ENCODE results near the gene CDK19.
"Not testable (repeated sequence)": the region's sequence is repeated elsewhere in the genome, so short reads cannot be mapped to it uniquely, and the experiment has no call there.

CDK19 gene

DNA sequence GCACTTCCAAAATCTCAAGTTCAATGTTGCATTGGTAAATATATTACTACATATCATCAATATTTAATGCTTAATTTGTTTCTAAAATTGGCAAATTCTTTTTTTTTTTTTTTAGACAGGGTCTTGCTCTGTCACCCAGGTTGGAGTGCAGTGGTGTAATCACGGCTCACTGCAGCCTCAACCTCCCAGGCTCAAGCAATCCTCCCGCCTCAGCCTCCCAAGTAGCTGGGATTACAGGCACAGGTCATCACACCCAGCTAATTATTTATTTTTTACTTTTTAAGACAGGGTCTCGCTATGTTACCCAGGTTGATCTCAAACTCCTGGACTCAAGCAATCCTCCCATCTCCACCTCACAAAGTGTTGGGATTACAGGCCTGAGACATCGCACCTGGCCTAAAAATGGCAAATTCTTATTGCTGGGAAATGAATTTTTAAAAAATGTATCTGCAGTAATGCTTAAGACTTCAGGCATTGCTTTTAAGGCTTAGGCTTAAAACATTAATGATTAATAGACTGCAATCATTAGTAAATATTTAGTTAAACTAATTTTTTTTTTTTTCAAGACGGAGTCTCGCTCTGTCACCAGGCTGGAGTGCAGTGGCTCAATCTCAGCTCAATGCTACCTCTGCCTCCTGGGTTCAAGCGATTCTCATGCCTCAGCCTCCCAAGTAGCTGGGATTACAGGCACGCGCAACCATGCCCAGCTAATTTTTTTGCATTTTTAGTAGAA lies 61.2 kb downstream of the CDK19 start:
- not testable (repeated sequence) for DNase-seq

DNA sequence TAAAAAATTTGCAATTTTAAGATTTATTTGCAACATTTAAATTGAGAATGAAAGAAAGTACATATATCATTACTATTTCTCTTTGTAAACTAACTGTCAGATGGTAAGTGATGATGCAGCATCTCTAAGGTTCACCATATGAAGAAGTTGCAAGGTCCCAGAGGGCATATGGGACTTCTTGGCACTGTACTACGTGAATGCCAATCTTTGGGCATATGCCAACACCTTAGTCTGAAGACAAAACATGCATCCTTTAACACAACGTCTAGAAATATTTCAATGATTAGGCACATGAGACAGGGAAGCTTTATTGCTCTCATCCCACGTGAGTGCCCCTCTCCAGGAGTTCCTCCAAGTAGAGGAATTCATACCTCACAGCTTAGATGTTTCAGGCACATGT lies 66.8 kb downstream of the CDK19 start:
- no peak for DNase-seq

DNA sequence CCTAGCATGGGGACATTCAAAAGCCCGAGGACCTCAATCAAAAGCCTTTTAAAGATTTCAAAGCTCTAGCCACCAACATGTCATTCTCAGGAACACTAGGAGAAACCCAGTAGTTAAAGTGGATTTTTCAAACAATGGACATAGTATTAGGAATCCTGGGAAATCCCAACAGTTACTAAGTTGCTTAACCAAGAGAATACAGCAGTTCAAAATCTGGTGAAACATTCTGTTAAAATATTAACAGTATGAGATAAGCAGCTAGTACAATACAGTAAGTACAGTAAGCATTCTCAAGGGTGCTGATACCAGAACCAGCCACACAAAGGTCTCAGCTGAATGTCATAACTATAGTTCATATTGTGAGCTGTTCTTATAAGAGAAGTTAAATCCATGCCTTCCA lies 68.6 kb downstream of the CDK19 start:
- DNase-seq, result no peak

DNA sequence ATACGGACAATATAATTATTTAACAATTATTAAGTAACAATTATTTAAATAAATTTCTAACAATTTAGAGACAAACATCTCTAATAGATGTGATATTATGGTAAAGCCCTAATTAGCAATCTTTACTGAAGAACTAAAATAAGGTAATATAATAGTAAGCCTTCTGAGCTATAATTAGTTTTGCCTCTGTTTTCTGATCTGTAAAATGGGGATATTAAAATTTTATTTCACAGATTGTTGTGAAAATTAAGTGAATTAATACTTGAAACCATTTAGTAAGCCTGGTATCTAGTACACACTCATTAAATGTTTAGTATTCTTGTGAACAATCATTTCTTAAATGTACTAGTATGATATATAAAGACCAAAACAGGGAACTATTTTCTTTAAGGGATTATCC lies 70.3 kb downstream of the CDK19 start:
- DNase-seq, result no peak

DNA sequence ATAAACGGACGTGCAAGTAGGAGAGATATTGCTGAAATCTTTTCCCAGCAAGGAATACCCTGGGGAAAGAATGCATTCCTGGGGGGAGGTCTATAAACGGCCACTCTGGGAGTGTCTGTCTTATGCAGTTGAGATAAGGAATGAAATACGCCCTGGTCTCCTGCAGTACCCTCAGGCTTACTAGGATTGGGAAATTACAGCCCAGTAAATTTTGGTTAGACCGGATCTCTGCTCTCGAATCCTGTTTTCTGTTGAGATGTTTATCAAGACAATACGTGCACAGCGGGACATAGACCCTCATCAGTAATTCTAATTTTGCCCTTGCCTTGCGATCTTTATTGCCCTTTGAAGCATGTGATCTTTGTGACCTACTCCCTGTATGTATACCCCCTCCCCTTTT lies 72.7 kb downstream of the CDK19 start:
- not testable (repeated sequence) for DNase-seq

DNA sequence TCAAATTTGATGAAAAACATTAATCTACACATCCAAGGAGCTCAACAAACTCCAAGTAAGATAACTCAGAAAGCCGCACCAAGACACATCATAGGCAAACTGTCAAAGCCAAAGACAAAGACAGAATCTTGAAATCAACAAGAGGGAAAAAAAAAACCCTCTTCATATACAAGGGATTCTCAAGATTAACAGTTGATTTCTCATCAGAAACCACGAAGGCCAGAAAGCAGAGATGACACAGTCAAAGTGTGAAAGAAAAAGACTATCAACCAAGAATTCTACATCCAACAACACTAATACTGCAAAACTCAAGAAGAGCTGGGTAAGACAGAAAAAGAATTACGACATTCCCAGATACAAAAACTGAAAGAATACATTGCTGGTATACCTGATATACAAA lies 73.8 kb downstream of the CDK19 start:
- DNase-seq, result no peak

DNA sequence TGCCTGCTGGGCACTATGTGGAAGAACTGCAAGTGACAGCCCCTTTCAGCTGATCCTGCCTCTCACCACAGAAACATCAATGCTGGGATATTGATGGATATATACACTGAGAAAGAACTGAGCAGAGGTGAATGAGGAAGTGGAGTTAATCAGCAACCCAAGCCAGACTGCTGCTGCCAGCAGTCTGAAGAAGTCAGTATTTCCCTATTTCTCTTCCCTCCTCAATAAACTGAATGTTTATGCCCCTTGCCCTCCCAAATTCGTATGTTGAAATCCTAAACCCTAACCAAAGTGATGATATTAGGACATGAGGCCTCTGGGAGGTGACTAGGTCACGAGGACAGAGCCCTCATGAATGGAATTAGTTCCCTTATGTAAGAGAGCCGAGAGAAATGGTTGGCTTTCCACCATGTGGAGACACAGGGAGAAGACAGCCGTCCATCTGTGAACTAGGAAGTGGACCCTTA lies 76.3 kb downstream of the CDK19 start:
- DNase-seq, result no peak

DNA sequence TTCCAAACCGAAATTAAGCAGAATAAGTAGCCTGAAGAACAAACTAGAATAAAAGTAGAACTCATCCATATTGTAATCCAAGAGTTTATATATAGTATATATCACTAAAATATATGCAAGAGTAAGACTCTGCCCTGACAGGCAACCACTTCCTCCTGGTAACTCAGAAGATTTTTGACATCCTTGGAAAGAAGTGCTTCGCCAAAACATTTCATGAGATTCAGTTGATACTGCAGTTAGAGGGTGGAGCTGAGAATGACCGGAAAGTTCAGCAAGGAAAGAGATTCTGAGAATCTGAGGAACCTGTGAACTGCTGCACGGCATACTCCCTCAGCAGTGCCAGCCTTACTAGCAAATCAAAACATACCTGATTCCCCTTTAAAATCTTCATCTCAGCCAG lies 79.6 kb downstream of the CDK19 start:
- DNase-seq, result no peak

DNA sequence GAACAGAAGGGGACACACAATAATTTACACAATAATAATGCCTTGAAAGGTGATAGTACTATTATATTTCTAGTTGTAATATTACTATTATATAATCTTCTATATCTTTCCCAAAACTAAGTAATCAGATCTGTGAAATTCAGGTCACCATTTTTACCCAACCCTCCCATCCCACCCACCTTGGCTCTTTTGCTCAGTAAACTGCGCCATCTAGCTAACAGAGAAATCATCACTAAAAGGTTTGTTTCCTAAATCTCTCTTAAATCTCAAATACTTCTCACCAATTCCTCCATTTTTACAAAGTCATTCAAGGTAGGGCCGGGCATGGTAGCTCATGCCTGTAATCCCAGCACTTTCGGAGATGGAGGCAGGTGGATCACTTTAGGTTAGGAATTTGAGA lies 83.4 kb downstream of the CDK19 start:
- no peak for DNase-seq

DNA sequence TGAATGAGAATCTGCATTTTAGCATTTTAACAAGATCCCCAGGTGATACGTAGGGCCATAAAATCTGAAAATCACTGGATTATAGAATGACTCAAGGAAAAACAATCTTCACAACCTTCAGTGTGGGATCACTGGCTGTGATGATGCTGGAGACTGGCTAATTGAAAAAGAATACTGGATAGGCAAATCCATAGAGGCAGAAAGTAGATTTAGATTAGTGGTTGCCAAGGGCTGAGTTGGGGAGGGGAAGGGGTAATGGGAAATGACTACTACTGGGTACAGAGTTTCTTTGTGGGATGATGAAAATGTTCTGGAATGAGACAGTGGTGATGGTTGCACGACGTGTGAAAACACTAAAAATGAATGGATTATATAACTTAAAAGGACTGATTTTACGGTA lies 84.1 kb downstream of the CDK19 start:
- DNase-seq, result no peak

DNA sequence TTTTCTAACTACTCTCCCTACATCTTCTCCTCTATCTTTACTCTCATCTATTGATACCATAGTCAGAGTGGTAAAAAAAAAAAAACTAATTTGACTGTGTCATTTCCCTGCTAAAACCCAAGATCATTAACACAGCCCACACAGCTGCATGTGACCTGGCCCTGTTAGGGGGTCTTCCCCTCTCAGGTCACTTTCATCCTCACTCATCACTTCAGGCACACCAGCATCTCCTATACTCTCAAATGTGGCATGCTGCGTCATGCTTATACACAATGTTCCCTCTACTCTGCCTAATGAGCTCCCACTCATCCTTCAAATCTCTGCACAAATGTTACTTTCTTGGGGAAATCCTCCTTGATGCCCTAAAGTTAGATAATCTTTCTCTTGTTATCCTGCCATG lies 86.8 kb downstream of the CDK19 start:
- DNase-seq, result no peak

DNA sequence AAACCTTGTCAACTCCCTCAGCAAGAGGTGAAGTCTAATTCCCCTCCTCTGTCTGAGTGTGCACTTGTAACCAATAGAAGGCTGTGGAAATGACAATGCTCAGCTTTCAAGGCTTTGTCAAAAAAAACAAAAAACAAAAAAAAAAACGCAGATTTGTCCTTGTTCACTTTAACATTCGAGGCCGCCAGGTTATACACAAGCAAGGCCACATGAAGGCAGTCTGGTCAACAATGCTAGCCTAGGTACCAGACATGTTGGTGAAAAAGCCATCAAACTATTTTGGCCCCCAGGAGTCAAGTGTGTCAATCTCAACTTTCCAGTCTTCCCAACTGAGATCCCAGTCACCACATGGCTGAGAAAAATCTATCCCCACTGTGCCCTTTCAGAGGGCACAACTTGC lies 92.3 kb downstream of the CDK19 start:
- no peak for DNase-seq

DNA sequence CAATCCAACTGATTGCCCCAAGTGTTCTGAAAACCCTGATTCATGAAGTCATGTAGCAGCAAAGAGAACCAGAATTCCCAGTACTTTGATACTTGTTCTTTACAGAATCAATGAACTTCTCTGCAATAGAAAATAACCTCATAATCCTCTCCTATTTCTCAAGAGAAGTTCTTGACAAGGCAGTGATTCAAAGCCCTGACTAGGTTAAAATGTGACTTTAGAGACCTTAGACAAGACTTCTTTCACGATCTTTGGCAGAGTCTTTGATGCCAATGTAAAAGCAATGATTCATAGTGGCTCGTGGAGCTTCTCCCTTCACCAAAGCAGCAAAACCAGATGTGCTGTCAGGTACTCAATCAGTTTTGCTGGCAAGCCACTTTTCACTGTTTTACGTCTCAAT lies 95.2 kb downstream of the CDK19 start:
- DNase-seq, result no peak

DNA sequence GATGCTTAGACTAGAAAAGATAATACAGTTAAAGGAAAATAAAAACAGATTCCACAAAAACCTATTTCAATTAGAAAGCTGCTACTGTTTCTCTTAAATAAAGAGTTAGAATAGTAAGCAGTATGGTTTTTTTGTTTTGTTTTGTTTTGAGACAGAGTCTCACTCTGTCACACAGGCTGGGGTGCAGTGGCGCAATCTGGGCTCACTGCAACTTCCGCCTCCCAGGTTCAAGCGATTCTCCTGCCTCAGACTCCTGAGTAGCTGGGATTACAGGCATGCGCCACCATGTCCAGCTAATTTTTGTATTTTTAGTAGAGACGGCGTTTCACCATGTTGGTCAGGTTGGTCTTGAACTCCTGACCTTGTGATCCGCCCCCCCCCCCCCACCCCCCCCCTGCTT lies 95.7 kb downstream of the CDK19 start:
- not testable (repeated sequence) for DNase-seq

DNA sequence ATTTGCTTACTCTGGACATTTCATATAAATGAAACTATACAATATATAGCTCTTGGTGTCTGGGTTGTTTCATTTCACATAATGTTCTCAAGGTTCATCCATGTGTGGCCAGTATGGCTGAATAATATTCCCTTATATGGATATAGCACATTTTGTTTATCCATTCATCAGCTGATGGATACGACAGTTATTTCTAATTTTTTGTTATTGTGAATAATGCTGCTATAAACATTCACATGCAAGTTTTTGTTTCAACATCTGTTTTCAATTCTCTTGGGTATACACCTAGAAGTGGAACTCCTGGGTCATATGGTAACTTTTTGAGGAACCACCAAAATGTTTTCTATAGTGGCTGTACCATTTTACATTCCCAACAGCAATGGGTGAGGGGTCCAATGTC lies 101.1 kb downstream of the CDK19 start:
- no peak for DNase-seq

DNA sequence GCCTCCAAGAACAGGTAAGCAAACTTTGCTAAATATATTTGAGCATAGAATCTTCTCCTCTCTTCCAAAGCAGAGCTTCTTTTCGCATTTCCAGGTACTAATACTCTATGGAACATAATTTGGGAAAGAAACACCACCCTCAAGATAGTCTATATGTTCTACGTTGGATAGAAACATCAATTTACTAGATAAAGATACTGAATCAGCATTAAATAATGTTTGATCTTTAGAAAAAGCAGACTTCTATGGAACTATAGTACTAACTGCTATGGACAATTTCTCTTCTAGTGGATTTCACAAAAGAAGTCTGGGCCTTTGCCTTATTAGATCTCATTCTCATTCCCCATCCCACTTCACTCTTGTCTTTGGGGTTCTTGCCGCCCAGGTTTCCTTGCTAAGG lies 103.0 kb downstream of the CDK19 start:
- no peak for DNase-seq

DNA sequence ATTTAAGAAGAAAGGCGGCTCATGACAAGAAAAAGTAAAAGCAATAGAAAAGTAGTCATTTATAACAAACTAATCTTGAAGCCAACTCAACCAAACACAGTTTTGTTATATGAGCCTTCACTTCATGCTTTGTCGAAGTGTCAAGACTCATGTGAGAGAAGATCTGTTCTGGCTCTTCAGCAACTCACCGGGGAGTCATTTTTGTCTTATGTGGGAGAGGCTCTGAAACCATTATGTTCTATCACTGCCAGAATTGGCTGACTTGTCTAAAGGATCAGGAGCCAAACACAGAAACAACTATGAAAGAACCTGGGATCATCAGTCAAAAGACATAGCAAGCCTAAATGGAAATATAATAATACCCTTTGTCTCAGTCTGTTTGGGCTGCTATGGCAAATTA lies 105.2 kb downstream of the CDK19 start:
- DNase-seq, result no peak

DNA sequence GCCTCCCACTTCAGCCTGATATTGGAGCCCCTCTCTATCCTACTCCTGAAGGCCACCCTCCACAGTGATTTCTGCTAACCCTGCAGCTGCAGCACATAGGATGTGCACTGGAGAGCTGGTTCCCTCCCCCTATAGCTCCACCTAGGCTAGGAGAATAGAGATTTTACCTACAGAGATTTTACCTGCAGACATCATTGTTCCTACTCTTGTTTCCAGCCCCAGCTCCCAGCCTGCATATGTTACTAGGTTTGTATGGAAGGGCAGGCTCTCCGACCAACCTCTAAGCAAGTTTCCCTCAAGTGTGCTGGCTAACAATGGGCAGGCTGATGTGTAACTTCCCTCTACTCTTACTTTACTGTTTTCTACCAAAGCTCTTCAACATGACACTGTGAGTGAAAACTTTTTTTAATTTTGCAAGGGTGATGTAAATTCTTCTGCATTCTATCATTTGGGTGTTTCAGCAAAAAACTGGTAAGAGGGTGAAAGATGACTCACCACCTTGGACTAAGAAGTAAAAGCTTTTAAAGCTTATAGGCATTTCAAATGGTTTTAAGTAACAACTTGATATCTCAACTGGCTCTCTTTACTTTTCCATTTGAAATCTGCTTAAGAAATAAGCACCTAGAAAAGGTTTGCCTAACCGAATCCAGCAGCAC lies 106.8 kb downstream of the CDK19 start:
- no peak for DNase-seq

DNA sequence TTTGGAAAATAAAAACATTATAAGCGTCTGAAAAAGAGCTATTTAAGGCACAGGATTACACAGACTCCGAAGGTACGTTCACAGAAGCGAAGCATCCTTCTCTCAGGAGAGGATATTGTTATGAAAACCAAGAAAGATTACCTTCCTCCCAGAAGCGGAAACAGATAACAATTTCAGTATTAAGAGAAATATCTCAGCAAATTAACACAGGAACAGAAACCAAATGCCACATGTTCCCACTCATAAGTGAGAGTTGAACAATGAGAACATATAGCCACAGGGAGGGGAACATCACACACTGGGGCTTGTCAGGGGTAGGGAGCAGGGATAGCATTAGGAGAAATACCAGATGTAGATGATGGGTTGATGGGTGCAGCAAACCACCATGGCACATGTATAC lies 109.7 kb downstream of the CDK19 start:
- DNase-seq, result no peak

DNA sequence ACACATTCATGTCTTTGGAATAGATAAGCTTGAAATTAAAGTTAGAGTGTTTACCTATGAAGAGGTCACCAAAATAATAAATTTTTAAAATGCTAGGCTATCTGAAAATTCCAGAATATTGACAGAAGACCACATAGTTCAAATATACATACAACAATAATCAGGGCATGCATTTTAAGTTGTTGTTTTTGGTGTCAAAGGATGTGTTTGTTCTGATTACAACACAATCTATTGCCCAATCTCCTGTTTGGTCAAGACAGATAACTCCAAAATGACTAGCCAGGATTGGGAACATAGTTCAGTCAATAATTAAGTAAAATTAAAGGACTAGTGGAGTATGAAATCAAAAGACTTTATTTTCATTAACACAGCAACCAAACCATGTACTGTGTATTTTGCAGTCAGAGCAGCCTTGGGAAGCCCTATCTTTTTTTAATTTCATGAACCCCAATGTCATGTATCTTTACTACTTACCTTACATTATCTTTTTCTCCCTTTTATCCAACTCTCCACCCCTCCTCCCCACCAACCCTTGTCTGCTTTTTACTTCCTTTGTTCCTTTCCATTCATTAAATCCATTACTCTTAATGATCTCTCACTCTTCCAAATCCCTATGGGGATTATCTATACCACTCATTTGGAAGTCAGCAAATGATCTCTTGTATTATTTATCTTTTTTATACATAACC lies 111.2 kb downstream of the CDK19 start:
- DNase-seq, result no peak

DNA sequence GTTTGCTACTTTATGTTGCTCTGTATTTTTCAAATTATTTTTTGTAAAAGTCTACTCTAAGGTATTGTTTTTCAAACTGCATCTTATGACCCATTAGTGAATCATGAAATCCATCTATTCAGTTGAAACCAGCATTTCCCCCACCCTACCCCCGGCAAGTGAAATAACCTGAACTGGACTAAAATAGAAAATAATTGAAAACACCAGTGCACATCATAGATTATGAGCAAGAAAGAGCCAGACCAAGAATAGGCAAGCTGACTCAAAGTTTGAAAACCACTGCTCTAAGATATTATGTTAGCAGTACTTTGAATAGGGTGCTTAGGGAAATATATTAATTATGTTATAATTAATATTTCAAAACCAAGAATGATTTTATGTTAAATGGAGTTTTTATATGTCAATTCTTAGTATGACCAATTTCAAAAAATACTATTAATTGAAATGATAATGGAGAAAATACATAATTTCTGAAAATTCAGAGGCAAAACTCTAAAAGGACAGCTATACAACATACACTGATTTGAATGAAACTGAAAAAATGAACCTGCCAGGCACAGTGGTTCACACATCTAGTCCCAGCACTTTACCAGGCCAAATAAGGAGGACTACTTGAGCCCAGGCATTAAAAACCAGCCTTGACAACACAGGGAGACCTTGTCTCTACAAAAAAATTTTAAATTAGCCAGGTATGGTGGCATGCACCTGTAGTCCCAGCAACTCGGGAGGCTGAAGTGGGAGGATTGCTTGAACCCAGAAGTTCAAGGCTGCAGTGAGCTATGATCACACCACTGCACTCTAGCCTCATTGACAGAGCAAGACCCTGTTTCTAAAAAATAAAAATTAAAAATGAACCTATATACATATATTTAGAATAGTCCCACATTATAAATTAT lies 112.0 kb downstream of the CDK19 start:
- no peak for DNase-seq

DNA sequence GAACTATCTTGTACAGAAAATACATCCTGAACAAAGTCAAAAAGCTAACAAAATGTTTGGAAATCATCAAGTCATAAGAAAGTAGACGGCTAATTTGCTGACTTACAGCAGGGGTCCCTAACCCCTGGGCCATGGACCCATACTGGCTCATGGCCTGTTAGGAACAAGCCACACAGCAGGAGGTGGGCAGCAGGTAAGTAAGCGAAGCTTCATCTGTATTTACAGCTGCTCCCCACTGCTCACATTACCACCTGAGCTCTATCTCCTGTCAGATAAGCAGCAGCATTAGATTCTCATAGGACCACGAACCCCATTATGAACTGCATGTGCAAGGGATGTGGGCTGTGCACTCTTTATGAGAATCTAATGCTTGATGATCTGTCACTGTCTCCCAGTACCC lies 115.5 kb downstream of the CDK19 start:
- no peak for DNase-seq

DNA sequence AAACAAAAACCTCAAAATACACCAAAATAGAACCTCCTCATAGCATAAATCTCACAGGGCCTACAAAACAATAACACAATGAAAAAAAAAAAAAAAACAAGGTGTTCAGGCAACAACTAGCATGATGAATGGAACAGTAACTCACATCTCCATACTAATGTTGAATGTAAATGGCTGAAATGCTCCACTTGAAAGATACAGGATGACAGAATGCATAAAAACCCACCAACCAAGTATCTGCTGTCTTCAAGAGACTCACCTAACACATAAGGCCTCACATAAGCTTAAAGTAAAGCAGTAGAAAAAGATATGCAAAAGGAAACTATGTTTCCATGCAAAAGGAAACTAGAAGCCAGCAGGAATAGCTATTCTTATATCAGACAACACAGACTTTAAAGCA lies 121.3 kb downstream of the CDK19 start:
- no peak for DNase-seq
